ENCODE measurements around the gene PLXDC2.

DNA sequence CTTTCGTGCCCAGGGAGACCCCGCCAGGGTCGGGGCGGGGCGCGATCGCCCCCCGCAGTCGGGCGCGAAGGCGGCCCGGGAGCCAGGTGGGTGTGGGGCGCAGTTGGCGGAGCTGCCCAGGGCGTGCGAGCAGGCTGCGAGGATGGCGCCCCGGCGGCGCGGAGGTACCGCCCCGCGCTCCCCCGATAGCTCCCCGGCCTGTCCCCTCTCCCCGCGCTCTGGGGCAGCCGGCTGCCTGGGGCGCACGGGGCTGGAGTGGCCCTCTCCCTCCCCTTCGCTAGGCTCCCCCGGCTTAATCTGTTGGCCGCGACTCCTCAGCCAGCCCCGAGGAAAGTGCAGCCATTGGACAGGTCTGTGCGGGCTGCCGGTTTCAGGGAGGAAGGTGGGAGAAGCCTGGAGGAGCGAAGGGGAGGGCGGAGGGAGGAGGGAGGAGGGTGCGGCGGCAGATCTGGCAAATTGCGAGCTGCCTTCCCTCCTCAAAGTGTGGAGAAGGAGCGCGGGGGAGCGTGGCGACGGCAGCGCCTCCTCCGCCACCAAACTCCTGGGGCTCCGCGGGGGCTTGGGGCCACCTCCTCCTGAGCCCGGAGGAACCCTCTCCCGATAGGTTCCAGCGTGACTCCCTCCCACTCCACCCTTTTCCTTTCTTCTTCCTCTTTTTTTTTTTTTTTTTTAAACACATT, 361 bp upstream of the PLXDC2 start:
- no peak for TF ChIP-seq RARB (CRISPR knock-in tag; IDR thresholded peaks at IDR 0.05)
- no peak for TF ChIP-seq RAD21 (conservative IDR thresholded peaks at IDR 0.05 in 1 of 2, IDR thresholded peaks at IDR 0.05 in 1 of 2)
- TF ChIP-seq, protein P1, sequence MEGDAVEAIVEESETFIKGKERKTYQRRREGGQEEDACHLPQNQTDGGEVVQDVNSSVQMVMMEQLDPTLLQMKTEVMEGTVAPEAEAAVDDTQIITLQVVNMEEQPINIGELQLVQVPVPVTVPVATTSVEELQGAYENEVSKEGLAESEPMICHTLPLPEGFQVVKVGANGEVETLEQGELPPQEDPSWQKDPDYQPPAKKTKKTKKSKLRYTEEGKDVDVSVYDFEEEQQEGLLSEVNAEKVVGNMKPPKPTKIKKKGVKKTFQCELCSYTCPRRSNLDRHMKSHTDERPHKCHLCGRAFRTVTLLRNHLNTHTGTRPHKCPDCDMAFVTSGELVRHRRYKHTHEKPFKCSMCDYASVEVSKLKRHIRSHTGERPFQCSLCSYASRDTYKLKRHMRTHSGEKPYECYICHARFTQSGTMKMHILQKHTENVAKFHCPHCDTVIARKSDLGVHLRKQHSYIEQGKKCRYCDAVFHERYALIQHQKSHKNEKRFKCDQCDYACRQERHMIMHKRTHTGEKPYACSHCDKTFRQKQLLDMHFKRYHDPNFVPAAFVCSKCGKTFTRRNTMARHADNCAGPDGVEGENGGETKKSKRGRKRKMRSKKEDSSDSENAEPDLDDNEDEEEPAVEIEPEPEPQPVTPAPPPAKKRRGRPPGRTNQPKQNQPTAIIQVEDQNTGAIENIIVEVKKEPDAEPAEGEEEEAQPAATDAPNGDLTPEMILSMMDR (IDR thresholded peaks at IDR 0.05): no peak
- TF ChIP-seq POLR2A (IDR thresholded peaks at IDR 0.05; ENCODE audit: low read length): no peak
- TF ChIP-seq, protein P2, sequence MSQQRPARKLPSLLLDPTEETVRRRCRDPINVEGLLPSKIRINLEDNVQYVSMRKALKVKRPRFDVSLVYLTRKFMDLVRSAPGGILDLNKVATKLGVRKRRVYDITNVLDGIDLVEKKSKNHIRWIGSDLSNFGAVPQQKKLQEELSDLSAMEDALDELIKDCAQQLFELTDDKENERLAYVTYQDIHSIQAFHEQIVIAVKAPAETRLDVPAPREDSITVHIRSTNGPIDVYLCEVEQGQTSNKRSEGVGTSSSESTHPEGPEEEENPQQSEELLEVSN (IDR thresholded peaks at IDR 0.05; ENCODE audit: borderline replicate concordance, low read depth): no peak
- no peak for TF ChIP-seq EP300 (IDR thresholded peaks at IDR 0.05)
- no peak for TF ChIP-seq RFX5 (IDR thresholded peaks at IDR 0.05)
- TF ChIP-seq, protein P3, sequence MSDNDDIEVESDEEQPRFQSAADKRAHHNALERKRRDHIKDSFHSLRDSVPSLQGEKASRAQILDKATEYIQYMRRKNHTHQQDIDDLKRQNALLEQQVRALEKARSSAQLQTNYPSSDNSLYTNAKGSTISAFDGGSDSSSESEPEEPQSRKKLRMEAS (IDR thresholded peaks at IDR 0.05): no peak
- no peak for TF ChIP-seq SMC3 (IDR thresholded peaks at IDR 0.05)
- no peak for TF ChIP-seq JUNB (IDR thresholded peaks at IDR 0.05)
- TF ChIP-seq HDAC2 (IDR thresholded peaks at IDR 0.05): no peak
- no peak for TF ChIP-seq TP53 (CRISPR knock-in tag; IDR thresholded peaks at IDR 0.05)
- no peak for TF ChIP-seq CEBPB (IDR thresholded peaks at IDR 0.05)

All from A549 (cell line).